ENCODE data around the gene FGF22.

GRCh38 chr19:660793-661426, 21.2 kb downstream of the FGF22 start:
- TF ChIP-seq POLR2AphosphoS5 (IDR thresholded peaks at IDR 0.05) (no peak), CTCF (IDR thresholded peaks at IDR 0.05) (no peak)

All from breast epithelium (tissue), 3 donors.